Right ventricle myocardium inferior (tissue), 1 donor: ENCODE data around the gene RPN2. TPM values are rescaled to one million over a fixed set of nuclear protein-coding genes. Genes with fewer than 3 reads are reported as not detected.

Experiments used
- ATAC-seq: fragments of 200-7000 bp; cut with Tn5 transposase; one replicate; pipeline ENCODE4 v1.9.1; 2020; ENCODE audit warnings: mild to moderate bottlenecking, moderate library complexity
- DNase-seq: peaks from one replicate; pipeline ENCODE4 v3.0.0; 2021; ENCODE audit errors: missing footprints
- intact Hi-C: fragments of 100-400 bp; cut with DNase I; formaldehyde crosslinking; loops from one replicate; pipeline ENCODE4 v1.11.0; 2022
- total RNA-seq: library from RNA; stranded (reverse); fragmentation: NEBNext Ultra II Directional; extraction: Animal tissue kit (Norgen Biotek cat#: 25700); gene quantifications from one replicate; pipeline ENCODE4 v1.2.1, GENCODE V29; 2021
- donor health status: DM: no; HTN: yes; CAD: no; lungs with severe emphysema.

The RPN2 gene
- total RNA-seq, 1 donor from 2014 or later = 100 TPM

- intact Hi-C loops = no loop called here
- ATAC-seq = no peak
- no peak for DNase-seq
Measured at GRCh38 chr20:37166867-37167266, 12.3 kb upstream of the RPN2 start.

DNA sequence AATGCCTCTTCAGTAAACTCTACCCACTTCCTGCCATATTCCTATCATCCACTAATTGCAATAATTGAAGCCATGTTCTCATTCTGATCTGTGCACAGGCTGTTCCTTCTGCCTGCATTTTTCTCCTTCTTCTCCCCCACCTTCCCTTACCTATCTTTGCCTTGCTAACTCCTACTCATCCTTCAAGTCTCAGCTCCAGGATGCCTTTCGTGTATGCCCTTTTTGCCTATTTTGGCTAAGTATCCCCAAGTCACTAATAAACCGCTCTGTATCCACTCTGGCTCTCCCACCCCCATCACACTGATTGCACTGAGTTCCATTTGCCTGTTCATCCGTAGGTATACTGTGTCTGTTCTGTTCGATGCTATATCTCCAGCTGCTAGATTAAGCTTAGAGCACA, 6.3 kb upstream of the RPN2 start:
- intact Hi-C loops = loop anchor here (10.0 kb wide), 1 partner anchor 78 kb away; the partner anchor contains the start of gene RBL1
- DNase-seq (no peak), ATAC-seq (no peak)

GRCh38 chr20:37179683-37180524, 774 bp downstream of the RPN2 start:
- intact Hi-C loops = loop anchor here (10.0 kb wide), 1 partner anchor 85 kb away; the partner anchor contains the start of gene RBL1
- ATAC-seq (no peak), DNase-seq (no peak)

- no peak for ATAC-seq
- no peak for DNase-seq
- intact Hi-C loops = no loop called here
Measured at GRCh38 chr20:37185686-37186085, 6.6 kb downstream of the RPN2 start.

DNA sequence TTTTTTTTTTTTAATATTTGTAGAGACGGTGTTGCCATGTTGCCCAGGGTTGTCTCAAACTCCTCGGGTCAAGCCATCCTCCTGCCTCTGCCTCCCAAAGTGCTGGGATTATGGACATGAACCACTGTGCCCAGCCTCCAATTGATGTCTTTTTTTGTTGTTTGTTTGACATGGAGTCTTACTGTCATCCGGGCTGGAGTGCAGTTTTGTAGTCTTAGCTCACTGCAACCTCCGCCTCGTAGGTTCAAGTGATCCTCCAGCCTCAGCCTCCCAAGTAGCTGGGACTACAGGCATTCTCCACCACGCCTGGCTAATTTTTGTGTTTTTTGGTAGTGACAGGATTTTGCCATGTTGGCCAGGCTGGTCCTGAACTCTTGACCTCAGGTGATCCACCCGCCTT, 9.7 kb downstream of the RPN2 start:
- no peak for DNase-seq
- intact Hi-C loops = no loop called here
- no peak for ATAC-seq

DNA sequence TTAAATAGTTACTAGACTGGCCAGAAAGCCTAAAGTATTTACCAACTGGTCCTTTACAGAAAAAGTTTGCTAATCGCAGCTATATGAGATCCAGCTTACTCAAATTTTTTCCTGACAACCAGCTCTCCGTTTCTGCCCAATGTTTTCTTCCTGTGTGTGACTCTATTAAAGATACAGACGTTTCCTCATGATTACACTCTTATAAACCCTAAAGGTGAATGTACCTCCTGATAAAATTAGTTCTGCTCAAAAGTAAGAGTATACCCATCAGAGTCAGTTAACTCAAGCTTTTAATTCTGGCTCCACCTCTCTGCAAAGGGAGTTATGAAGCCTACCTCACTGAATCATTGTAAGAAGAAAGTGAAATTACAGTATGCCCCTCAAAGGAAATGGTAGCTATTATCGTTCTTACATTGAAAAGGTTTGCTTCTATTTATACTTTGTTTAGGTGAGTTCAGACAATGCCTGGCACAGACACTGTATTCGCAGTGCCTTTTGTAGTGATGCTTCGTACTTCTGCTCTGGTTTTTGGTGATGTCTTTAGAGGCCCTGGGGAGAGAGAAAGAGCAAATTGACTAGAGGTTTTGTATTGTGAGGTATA, 10.4 kb downstream of the RPN2 start:
- intact Hi-C loops = no loop called here
- ATAC-seq (no peak), DNase-seq (no peak)

DNA sequence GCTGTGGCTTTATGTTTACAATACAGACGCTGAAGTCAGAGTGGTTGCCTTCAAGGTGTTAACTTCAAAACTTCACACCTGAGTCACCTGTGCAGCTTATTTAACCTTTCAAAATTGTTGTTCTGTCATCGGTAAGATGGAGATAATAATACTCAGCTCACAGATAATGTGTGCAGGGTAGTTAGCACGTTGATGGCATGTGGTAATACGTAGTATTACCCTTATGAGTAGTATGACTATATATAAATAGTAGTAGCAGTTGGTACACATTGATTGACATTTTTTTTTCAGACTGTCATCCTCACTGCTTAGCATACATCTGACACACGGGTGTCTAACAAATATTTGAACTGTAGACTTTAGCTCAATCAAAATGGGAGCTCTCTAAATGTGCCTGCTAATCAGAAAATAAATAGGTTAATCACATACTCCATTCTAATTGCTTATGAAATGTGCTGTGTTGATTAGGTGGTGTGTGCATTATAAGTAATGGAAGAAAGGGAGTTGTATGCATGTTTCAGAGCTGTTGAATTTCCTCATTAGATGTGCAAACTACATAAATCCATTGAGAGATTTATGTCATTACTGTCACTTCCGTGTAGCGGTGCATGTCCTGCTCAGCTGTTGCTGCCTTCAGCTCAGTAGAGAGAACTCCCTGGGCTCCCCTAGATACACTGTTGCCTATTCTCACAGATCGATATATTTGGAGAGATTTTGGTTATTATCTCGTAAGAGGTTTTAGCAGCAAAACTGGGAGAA, 11.4 kb downstream of the RPN2 start:
- DNase-seq = no peak
- intact Hi-C loops = no loop called here
- no peak for ATAC-seq

DNA sequence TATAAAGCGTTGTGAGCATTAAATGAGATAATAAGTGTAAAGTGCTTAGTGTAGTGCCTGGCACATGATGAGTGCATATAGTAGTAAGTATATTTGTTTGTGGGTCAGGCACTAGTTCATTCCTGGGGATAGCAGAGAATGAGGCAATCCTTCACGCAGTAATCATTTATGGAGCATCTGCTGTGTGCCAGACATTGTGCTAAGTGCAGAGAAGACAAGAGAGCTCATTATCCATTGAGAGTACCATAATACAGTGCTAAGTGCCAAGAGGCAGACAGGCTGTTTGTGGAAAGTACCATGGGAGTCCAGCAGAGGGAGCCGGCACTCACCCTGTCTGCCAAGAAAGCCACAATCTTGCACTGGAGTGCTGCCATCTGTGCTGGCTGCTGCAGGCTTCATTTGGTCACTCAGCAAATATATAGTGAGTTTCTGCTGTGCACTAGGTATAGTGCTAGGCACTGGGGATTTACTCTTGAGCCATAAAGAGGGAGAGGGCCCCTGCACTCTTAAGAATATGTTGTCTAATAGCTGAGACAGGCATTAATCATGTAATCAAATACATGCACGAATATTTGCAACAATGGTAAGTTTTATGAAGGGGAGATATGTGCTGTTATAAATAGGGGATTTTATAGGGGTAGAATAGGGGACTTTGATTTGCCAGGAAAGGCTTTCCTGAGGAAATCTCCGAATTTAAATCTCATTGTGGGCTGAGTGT, 13.2 kb downstream of the RPN2 start:
- peak; percentile 92 for DNase-seq
- intact Hi-C loops = no loop called here
- ATAC-seq = peak; percentile 95

GRCh38 chr20:37193226-37193625, 14.1 kb downstream of the RPN2 start:
- no peak for DNase-seq
- intact Hi-C loops = no loop called here
- no peak for ATAC-seq

DNA sequence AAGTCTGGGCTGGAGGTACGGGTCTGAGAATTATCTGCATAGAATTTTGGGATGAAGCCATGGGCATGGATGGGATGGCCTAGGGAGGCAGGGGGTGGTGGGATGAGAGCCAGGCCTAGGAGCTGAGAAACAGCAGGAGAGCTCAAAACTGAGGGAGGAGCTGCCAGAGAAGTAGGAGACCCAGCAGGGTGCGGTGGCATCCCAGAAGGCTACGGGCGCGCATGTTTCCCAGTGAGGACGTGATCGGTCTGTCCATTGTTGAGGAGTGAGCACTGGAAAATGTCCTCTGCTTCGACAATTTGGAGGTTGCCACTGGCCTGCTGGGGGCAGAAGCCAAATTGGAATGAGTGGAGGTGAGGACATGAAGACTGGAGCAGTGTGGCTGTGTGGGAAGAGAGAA, 14.7 kb downstream of the RPN2 start:
- DNase-seq (no peak), ATAC-seq (no peak)
- intact Hi-C loops = loop anchor here (2.0 kb wide), 2 partner anchors 75 to 191 kb away; no protein-coding TSS in a partner anchor

DNA sequence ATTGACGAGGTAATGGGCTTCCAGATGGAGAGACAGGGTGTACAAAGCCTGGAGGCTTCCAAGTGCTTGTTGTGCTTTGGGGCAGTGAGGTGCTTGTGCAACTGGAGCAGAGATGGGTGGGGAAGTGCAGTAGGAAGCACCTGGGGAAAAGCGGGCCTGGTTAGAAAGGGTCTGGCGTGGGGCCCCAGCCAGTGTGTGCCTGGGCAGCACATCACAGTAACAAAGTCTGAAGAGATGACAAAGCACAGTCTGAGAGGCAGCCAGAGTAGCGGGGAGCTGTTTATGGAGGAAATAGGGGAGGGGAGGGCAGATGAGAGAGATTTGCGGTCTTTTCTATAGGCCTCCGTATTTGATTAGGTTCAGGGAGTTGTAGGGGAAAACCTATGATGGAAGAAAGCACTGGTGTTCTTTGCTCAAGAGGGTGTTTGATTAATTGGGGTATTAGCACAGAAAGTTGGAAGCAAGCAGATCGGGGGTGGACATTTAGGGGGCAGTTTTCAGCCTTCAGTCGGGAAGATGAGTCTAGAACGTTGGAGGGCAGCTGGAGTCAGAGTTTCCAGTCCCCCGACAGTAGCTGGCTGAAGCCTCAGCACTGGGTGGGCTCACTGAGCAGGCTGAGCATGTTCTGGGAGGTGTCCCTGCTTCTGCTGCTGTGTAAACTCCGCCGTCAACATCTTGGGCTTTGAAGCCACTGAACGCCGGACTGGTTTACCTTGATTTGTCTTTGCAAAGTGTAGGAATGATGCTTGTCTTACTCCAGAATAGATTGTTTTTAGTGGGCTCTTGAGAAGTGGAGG, 15.7 kb downstream of the RPN2 start:
- intact Hi-C loops = loop anchor here (1.0 to 2.0 kb wide), 3 partner anchors 74 to 339 kb away; no protein-coding TSS in a partner anchor
- ATAC-seq = no peak
- no peak for DNase-seq

DNA sequence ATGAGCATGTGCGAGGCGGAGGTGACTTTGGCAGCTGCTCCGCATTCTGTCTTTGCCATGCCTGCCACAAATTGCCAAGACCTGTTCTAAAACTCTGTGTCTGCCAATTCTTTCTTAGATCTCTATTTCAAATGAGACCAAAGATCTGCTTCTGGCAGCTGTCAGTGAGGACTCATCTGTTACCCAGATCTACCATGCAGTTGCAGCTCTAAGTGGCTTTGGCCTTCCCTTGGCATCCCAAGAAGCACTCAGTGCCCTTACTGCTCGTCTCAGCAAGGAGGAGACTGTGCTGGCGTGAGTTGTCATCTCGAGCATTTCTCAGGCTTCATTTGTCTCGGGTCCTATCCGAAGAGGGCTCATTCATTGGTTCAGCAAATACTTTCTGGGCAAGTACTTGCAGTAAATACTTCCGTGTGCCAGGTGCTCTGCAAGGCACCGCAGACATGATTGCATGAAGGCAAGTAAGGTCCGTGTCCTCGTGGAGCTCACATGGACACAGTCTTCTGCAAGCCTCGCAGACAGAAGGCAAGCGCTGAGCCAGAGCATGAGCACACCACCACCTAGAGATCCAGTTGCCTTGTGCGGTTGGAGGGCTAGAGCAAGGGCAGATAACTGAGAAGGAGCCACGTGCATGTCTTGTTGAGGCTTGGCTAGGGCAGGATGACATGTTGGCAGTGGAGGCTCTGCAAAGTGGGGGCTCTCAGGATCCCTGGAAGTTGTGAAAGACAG, 20.0 kb downstream of the RPN2 start:
- intact Hi-C loops = no loop called here
- no peak for DNase-seq
- ATAC-seq = no peak

GRCh38 chr20:37200376-37200775, 21.2 kb downstream of the RPN2 start:
- no peak for DNase-seq
- intact Hi-C loops = no loop called here
- no peak for ATAC-seq

DNA sequence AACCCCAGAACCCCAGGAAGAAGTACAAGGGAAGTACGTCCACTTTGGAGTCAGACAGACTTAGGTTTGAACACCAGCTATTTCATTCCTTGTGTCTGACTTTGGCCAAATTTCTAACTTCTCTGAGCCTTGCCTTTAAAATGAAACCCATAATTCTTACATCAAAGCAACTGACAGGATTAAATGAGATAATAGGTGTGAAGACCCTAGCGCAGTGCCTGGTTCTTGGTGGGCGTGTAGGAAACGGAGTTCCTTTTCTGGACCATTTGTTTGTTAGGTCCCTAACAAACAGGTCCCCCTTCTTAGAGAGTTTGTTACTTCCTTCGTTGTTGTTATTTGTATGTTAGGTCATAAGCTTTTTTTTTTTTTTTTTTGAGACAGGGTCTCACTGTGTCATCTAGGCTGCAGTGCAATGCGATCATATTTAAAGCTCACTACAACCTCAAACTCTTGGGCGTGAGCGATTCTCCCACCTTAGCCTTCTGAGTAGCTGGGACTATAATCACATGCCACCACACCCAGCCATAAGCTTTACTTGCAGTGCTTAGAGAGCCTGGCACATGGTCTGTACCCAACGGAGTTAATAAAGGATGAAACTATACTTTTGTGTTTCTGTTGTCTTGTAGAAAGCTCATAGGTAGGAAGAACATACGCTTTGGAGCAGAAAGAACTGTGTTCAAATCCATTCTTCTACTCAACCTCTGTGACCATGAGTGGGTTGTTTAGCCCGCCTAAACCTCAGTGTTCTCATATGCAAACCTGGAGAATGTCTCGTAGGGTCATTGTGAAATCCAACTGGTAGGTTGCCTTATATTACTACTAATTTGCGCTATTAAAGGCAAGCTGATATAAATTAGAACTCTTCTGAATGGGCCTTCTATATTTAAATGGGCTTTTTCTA, 22.0 kb downstream of the RPN2 start:
- ATAC-seq = no peak
- intact Hi-C loops = no loop called here
- no peak for DNase-seq

DNA sequence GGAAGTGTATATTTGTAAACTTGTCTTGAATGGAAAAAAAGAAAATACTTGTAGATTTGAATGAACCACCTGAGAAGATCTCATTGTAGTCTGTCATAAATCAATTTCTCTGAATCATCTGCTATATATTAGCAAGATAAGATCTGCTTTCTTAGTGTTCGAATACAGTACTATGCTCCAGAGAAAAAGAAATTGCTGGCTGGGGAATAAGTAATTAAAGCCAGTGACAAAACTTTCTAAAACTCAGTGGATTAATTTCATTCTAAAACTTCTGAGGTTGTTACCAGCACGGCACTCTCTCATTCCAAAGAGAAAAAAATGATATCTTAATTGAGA, 22.7 kb downstream of the RPN2 start:
- DNase-seq = no peak
- intact Hi-C loops = no loop called here
- ATAC-seq = no peak

DNA sequence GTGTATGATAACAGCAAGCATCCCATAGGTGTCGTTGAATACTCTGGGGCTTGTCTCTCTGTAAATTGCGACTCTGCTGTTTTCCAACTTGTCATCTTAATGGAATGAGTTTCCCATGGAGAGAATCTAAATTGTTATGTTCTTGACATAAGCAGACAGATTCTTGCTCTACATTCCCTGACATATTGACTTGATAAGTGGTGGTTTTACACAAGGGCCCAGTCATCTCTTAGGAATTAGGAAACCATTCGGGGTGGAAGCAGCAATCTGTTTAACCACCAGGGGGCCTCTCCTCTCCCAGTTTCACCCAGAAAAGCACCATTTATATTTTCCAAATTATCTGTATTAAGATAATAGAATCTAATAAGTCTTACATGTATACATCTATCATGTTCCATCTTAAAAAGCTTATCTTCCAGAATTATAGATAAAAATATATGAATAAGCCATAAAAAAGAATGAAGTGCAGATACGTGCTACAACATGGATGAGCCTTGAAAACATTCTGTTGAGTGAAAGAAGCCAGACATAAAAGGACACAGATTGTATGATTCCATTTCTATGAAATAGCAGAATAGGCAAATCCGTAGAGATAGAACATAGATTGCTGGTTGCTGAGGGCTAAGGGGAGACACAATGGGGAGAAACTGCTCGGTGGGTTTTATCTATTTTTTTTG, 23.3 kb downstream of the RPN2 start:
- DNase-seq (no peak), ATAC-seq (no peak)
- intact Hi-C loops = no loop called here
